Bronchial epithelial cell (primary cell): Measurements from ENCODE around the gene CCR6. TPM values are rescaled to one million over a fixed set of nuclear protein-coding genes. Genes with fewer than 3 reads are reported as not detected.

Source experiments
- DNase-seq: peaks from one replicate; pipeline ENCODE4 v3.0.0-alpha.2; 2010; ENCODE audit warnings: low read depth
- FAIRE-seq: peaks from 2 replicates; lab custom pipeline; 2011; peaks lifted over from hg19 to GRCh38; lab: Jason Lieb, UNC
- H3K27me3 ChIP-seq: 2 replicates; pipeline ENCODE4 v1.5.1; 2011; ENCODE audit warnings: low read length; ENCODE audit not compliant: control insufficient read depth, insufficient read depth
- H3K36me3 ChIP-seq: 2 replicates; pipeline ENCODE4 v1.5.1; 2011; ENCODE audit warnings: low read length; ENCODE audit not compliant: control insufficient read depth, insufficient read depth
- H3K4me3 ChIP-seq: 2 replicates; pipeline ENCODE4 v1.5.1; 2011; ENCODE audit warnings: mild to moderate bottlenecking, low read depth, low read length, control low read depth
- total RNA-seq: library from RNA; depleted of rRNA; stranded (reverse); fragments of >200 nt; gene quantifications from 2 replicates; pipeline ENCODE4 v1.2.1, GENCODE V29; 2014
- TF ChIP-seq, protein P1 (sequence below): IDR thresholded peaks from 2 replicates; pipeline ENCODE4 v1.5.1; 2011; ENCODE audit warnings: mild to moderate bottlenecking, moderate library complexity, low read length, control low read depth, inconsistent platforms; ENCODE audit not compliant: insufficient read depth, severe bottlenecking

The CCR6 gene
- total RNA-seq, 1 donor from 2014 or later: not detected

DNA sequence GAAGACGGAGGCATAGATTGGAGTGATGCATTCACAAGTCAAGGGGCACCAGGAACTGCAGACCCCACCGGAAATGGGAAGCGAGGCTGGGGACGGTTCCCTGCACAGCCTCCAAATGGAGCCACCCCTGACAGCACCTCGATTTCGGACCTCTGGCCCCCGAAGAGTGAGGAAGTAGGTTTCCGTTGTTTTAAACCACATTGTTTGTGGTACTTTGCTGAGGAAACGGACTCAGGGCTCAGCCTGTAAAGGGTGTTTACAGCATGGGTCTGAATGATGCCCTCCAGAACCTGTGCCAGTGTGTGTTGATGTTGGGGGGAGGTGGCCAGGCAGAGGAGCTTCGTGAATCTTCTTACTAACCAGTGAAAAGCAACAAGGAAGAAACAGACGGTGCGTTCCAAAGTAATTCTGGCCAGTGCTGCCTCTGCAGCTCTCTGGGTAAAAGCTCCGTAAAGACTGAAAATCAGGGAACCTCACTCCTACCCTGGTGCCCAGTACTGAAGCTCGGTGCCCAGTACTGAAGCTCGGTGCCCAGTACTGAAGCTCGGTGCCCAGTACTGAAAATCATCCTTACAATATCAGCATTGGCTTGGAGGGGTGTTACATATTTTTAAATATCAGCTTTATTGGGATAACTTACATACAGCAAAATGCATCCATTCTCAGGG, 30.1 kb upstream of the CCR6 start:
- FAIRE-seq (no peak), DNase-seq (no peak)
- TF ChIP-seq, protein P1, sequence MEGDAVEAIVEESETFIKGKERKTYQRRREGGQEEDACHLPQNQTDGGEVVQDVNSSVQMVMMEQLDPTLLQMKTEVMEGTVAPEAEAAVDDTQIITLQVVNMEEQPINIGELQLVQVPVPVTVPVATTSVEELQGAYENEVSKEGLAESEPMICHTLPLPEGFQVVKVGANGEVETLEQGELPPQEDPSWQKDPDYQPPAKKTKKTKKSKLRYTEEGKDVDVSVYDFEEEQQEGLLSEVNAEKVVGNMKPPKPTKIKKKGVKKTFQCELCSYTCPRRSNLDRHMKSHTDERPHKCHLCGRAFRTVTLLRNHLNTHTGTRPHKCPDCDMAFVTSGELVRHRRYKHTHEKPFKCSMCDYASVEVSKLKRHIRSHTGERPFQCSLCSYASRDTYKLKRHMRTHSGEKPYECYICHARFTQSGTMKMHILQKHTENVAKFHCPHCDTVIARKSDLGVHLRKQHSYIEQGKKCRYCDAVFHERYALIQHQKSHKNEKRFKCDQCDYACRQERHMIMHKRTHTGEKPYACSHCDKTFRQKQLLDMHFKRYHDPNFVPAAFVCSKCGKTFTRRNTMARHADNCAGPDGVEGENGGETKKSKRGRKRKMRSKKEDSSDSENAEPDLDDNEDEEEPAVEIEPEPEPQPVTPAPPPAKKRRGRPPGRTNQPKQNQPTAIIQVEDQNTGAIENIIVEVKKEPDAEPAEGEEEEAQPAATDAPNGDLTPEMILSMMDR: no peak
- Histone ChIP-seq H3K4me3 (no peak overlapping the region), H3K27me3 (no peaks in the 10 kb centered on the region), H3K36me3 (no peaks in the 10 kb centered on the region)

GRCh38 chr6:167093406-167093921, 29.4 kb upstream of the CCR6 start:
- TF ChIP-seq, protein P1: no peak
- DNase-seq: no peak
- no peak for FAIRE-seq
- Histone ChIP-seq H3K27me3 (no peaks in the 10 kb centered on the region), H3K4me3 (no peak overlapping the region), H3K36me3 (no peaks in the 10 kb centered on the region)

- DNase-seq (no peak), FAIRE-seq (no peak)
- Histone ChIP-seq H3K27me3 (no peaks in the 10 kb centered on the region), H3K4me3 (no peak overlapping the region), H3K36me3 (no peaks in the 10 kb centered on the region)
- TF ChIP-seq, protein P1: no peak
These were observed 28.9 kb upstream of the CCR6 start for GRCh38 chr6:167093922-167094432.

DNA sequence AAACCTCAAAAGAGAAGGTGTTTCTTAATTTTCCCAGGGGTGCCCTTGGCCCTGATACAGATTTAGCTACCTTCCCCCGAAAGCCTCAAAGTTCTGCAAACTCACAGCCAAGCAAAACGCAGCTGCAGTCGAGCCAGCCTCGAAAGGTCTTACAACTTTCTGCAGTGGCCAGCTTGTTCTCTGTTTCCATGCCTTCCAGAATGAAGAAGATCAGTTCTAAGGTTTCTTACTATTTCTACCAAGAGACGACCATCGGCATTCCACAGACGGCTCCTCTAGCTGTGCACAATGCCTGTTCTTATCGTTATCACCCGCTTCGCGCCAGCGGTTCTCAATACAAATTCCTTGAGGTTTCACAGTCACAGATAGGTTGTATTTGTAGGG, 28.5 kb upstream of the CCR6 start:
- TF ChIP-seq, protein P1: no peak
- no peaks in the 10 kb centered on the region for H3K36me3 ChIP-seq
- no peak overlapping the region for H3K4me3 ChIP-seq
- DNase-seq: no peak
- no peak for FAIRE-seq
- H3K27me3 ChIP-seq: no peaks in the 10 kb centered on the region

DNA sequence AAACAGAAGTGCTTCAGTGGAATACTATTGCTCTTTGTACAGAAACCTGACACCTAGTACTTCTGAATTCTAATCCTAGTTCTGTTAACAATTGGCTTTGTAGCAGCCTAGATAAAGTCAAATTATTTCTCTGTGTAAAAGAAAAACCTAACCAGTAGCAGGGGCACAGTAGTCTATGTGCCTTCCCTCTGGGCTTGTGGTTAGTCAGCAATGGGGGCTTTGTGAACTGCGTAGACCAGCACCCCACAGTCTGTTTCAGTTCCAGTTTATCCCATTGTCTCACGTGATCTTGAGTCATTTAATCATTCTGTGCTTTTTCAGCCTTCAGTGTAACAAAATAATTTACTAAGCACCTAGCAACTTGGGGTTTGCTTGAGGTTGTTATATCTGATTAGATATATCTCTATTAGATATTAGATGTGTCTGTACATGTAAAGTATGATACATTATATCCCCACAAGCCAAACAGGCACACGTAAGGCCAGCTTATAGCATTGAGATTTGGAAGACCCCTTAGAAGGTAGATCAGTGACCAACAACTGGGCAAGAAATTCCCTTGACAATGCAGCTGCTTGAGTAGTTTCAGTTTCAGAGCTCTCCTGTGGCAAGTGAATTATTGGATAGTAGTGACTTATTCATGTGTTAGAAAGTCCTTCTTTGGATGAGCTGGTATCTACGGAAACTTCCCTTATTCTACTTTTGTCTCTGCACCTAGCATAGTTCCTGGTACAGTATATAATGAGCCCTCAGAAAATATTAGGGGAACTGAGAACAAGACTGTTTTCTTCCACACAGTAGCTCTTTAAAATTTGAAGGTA, 27.9 kb upstream of the CCR6 start:
- no peak overlapping the region for H3K4me3 ChIP-seq
- TF ChIP-seq, protein P1: no peak
- FAIRE-seq: no peak

More for the DNA sequence above, 27.9 kb upstream of the CCR6 start:
- H3K36me3 ChIP-seq: no peaks in the 10 kb centered on the region
- no peak for DNase-seq
- H3K27me3 ChIP-seq: no peaks in the 10 kb centered on the region
